NCI-H2081 treated with DMSO at 0.1 percent for 48 hours (cell line): ENCODE results near the gene SUGCT.
"Not testable (repeated sequence)": the region's sequence is repeated elsewhere in the genome, so short reads cannot be mapped to it uniquely, and the experiment has no call there.

ENCODE experiments used
- DNase-seq: peaks from one replicate; lab custom pipeline; 2025; lab: John Stamatoyannopoulos, UW

SUGCT gene

DNA sequence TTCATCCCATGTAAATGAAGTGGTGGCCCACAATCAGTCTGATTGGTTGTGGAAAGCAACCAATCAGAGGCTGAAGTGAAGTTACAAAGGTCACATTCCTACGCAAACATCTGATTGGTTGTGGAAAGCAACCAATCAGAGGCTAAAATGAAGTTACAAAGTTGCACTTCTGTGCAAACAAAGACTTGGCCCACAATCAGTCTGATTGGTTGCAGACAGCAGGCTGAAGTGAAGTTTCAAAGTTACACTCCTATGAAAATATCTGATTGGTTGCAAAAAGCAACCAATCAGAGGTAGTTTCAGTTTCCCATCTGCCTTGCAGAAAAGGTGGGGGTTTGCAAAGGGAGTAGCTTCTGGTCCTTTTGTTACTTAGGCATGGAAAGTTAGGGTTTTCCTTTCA lies 492.6 kb downstream of the SUGCT start:
- DNase-seq: not testable (repeated sequence)

DNA sequence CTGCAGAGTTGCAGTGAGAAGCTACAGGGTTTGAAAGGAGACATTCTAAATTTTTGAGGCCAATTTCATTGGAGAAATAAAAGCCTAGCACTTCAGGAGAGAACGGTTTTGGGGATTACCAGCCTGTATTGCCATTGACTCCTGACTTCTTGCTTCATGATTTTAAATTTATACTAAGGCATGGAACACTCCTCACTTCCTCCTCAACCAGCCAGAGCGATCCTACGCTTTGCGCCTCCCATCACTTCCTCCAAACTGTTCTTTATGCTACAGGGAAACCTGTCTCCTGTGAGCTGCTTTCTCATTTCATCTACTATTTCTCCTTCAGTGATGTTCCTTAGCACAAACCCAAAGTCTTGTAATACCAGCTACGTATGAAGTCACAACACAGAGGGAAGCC lies 495.1 kb downstream of the SUGCT start:
- no peak for DNase-seq

DNA sequence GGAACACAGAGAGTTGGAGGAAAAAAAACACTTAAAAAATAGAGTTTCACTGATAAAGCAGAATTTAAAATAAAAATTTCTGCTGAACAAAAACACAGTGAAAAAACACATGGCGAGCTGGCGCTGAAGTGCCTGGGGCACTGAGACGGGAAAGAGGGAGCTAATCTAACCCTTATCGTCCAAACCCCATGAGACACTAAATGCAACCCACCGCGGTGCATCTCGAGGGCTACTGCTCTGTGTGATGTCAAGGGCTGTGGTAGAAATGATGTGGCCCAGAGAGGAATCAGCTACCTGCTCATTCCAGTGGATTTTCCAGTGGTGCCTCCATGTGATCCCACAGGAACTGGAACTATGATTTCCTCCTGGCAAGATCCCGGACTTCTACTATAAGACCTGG lies 499.3 kb downstream of the SUGCT start:
- no peak for DNase-seq

DNA sequence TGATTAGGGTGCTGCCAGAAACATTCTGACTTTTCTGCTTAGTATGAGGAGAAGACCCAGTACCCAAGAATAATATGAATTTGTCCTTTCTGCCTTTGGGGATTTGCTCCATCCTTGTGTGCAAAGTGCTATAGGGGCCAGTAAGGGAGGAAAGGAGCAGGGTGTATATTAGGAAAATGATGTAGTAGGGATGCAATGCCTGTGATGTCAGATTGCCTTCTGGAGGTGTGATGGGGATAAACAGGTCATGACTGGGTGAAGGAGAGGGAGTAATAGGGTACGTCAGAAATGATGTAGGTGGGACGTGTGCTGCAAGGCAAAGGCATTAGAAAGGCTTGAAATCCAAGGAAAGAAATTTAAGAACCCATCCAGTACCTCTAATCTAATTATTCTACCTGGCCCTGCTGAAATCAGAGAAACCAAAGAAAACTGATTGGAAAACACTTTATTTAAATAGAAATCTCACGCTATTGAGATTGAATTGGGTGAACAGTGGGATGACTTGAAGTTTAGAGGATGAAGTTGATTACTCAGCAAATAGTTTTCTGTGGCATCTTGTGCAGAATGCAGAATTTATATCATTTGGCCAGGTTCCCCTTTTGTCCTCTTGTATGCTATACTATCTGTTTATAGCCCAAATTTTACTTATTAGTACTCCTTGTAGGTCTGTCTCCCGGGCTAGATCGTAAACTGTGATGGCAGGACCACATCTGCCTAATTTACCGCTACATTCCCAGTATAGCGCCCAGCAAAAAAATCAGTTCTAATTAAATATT lies 503.9 kb downstream of the SUGCT start:
- no peak for DNase-seq

DNA sequence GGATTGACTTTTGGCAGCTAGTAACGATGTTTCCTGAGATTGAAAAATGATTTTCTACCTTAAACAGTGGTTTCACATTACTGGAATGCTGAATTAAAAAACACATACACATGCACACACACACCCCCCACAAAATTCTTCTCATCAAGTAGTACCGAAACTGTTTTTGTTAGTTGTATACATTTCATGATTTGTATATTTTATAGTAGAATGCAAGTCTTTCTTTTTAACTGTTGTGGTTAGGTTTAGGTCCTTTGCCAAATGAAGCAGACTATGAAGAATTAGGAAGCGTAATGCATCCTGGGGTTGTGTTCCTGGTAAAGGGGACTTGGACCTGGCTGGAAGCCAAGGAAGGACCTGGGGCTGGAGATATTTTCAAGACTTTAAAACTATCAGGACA lies 505.8 kb downstream of the SUGCT start:
- no peak for DNase-seq

DNA sequence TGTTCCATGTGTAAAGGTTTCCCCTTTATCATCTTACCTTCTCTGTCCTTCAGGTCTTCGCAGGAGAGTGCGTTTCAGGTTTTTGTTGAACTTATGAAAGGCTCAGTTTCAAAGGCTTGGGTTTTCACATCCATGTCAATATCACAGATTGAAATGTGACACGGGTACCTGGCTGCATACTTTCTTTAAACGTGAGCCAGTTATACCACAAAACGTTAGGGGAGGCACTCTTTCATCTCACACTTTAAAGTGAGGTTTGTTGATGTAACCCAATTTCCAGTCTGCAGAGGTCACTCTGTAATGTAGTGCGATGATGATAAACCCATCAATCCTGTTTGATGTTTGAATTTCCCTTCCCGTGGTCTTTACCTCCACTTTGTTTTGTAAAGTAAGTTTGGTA lies 506.9 kb downstream of the SUGCT start:
- no peak for DNase-seq

DNA sequence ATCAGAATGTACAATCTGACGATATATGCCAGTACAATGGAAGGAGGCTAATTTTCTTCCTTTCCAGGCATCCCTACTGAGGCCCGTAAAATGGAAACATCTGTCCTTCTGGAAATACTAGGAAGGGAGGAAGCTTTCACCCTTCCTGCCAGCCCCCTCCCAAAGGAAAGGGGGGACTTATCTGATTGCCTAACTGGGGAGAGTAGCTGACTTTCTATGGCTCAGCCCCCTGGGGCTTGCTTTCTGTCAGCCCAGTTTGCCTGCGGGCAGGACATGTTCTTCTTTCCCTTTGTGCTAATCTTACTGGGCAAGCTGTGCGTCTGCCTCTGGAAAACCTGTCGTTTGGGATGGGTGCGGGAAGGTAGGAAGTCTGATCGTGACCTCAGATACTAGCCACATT lies 508.9 kb downstream of the SUGCT start:
- no peak for DNase-seq

DNA sequence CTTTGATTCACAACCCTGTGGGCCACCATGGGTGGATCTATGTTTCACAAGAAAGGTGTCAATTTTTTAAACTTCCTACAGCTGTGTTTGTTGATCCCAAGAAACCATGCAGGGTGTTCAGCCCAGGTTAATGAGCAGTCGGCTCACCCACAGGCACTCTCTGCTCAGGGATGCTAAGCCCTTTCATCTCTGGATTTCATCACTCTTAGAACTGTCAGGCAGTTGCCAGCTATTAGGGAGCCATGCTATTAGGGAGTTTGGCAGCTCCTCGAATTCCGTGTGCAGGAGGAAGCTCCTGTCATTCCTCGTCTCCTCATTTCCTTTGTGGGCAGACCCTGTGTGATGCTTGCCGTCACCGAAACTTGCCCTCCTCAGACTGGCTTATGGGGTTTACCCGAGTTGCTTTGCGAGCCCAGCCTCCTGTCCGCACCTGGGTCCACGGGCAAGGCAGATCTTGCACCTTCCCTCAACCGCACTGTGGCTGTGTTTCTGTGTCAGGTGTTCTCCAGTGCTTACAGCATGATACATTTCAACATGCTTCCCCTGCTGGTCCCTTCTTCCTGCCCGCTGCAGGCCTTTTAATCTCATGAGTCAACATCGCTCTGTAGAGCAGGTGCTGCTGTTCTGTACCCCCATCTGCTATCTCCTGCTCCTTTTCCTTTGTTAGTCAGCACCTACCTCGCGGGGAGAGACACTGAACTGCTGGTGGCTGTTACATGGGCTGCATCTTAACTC lies 509.8 kb downstream of the SUGCT start:
- DNase-seq: no peak

DNA sequence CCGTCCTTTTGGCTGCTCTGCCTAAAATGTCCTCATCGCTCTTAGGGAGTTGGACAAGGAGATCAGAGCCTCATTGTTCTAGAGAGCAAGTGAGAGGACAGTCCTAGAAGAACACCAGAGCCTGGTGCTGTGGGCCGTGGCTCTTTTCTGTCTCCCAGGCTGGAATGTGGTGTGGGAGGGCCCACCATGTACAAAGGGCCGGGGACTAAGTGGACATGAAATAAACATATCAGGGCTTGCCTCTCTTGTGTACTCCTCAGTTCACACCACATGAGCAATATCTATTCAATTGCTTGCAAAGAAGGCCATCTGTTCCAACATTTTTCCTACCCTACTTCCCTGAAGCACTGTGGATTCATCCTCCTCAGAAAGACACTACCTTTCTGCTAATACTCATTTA lies 510.4 kb downstream of the SUGCT start:
- no peak for DNase-seq

DNA sequence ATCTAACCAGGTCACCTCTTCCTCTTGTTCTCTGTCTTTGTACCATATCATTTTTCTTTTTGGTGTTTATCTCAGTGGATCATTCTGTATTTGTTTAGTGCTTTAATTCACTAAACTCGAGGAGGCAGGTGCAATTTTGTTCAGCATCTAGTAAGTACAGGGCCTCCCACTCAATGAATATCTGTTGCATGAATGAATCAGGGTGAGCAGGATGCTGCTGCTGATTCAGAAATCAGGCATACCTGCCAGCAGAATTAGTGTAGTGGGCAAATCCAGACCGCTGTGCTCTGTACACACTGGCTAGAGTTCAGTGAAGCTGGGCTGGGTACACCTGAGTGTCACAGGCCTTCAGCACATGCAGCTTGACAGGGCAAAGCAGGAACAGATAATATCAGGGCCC lies 511.9 kb downstream of the SUGCT start:
- no peak for DNase-seq

DNA sequence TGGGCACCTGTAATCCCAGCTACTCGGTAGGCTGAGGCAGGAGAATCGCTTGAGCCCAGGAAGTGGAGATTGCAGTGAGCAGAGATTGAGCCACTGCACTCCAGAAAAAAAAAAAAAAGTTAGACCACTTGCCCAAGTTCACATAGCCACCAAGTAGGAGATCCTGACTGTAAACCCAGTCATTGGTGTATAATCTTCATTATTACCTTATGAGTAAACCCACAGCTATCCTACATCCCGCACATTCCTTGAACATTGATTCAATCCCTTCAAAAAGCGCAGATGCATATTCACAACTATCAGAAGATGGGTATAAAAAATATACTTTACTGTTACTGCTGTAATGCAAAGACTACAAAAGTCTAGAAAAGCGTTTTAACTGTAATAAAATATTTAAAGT lies 512.9 kb downstream of the SUGCT start:
- no peak for DNase-seq

DNA sequence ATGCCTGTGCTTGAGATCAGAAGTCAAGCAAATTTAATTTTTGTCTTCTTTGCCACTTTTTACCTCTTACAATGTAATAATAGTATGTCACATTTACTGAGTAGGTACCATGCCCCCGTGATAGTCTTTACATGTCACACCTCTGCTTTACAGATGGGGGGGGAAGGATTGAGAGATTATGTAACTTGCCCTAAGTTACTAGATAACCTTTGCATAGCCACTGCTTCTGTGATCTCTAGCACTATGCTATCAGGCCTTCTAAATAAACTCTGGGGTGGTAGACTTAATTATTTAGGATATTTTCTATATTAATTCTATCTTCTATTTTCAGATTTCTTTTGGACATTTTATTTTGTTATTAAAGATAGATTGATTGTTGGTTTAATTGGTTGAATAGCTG lies 514.4 kb downstream of the SUGCT start:
- DNase-seq: no peak

DNA sequence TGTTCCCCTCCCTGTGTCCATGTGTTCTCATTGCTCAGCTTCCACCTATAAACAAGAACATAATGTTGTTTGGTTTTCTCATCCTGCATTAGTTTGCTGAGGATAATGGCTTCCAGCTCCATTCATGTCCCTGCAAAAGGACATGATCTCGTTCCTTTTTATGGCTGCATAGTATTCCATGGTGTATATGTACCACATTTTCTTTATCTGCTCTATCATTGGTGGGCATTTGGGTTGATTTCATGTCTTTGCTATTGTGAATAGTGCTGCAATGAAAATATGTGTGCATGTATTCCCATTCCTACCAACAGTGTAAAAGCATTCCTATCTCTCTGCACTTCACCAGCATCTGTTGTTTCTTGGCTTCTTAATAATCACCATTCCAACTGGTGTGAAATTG lies 516.1 kb downstream of the SUGCT start:
- DNase-seq: not testable (repeated sequence)

DNA sequence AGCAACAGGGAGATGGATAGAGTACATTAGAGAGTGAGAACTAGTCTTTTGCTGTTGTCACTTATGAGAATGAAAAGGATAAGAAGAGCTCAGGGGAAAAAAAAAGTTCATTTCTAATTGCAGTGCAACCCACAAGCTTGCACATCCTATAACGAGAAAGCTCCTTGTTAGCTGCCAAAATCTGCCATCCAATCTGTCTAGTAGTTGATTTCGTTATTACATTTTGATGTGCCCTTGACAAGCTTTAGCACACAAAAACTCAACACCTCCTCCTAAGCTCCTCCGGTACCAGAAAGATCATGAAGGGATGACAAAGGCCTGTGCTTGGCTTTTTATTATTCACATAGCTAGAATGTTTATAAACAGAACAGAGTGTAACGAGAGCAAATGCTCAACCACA lies 519.4 kb downstream of the SUGCT start:
- DNase-seq: no peak

DNA sequence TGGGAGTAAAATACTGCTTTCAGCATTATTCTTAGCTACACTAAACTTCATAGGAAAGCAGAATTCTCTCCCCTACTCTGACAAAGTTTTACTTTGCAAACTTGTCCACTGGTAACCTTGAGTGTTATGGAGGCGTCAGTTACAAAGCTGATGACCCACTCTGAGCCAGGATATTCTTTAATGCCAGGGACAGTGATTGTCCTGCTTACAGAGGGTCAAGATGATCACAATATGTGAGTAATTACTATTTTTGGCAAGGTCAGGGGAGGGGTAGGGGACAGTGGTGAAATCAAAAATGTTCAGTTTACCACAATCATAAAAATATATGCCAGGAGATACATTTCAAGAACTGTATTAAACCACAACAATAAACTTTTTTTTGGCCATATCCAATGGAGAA lies 520.6 kb downstream of the SUGCT start:
- DNase-seq: no peak

DNA sequence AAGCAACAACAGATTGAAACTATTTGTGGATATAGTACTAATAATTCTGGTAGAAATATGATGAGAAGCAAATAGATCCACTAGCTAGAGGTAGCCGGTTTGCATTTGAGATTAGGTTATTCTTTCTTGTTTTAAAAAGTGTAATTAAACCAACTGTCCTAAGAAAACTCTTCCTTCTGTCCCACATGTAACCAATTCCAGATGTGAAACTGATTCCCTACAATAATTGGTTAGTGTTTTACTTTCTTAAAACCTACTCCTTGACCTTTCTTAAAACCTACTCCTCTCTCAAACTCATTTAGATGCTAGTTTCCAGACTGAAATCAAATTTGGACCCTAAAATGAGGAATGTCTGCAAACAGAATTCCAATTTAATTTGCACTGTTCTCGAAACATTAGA lies 521.5 kb downstream of the SUGCT start:
- DNase-seq: no peak

DNA sequence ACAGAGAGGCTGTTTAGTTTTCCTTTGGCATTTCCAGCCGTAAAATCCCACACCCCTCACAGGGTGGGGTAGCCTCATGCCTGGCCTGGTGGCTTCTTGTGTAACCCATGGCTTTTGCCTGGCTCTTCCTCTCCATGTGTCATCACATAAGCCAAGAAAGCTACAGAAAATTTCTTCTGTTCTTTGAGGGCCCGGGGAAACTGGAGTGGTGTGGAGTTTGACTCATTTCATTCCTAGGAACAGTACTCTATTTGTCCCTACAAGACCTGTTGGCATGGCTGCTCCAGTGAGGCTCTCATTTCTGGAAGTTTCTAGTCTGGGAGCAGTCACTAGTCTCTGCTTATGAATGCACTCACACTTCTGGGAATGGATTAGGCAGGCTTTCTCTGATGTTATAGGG lies 523.9 kb downstream of the SUGCT start:
- no peak for DNase-seq

DNA sequence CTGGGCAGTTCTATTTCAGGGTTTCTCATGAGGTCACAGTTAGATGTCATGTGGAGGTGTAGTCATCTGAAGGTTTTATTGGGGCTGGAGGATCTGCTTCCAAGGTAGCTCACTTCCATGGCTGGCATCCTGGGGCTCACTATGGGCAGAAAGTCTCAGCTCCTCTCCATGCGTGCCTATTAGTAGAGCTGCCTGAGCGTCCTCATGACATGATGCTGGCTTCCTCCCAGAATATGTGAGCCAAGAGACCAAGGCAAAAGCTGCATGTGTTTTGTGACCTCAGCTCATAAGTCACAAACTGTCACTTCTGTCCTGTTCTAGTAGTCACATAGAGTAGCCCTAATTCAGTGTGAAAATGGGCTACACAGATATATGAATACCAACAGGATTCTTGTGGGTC lies 524.4 kb downstream of the SUGCT start:
- no peak for DNase-seq

DNA sequence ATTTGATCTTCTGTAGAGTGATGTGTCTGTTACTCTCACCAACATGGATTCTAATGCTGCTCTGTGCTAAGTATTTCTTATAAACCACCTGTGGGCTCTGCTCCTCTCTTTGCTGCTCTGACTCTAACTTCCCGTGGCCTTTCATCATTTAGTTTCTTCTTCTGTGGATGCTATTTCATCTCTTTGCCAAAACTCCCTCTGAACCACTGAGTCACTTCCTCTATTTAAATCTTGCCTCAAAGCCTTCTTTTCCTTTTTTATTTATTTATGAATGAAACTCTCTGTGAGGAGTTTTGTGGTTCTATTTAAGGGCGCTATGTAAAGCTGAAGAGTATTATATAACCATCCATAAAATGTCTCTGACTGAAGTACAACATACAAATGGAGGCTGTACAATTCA lies 538.5 kb downstream of the SUGCT start:
- no peak for DNase-seq

DNA sequence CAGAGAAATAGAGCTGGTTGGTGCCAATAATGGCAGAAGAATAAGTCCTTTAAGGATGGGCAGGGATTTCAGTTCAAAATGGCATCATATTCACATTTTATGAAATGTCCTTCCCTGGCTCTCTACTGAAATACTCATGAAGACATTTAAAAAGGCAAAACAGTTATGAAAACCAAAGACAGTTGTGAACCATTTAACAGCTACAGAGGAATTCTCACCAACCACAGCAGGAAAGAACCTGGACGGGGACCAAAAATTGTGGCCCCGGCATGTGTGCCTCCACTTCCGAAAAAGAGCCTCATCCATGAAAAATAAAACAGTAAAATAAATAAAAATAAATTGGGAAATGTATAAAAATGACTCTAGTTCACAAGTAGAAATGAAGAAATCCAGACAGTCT lies 539.5 kb downstream of the SUGCT start:
- DNase-seq: no peak

DNA sequence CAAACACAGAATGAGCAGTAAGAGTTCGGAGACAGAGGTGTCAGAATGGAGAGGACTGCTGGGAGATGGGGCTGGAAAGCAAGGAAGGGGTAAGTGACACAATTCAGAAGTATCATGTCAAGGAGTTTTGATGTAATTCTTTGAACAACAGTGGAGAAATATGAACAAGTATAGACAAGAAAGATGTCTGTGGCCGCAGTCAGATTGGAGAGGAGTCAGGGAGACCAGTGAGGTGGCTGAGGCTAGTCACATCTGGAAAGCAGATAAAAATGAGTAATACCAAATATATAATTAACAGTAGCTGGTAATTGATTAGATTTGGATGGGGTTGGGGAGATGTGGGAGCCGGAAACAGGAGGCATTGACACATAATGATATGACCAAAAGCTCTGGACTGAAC lies 540.9 kb downstream of the SUGCT start:
- no peak for DNase-seq

DNA sequence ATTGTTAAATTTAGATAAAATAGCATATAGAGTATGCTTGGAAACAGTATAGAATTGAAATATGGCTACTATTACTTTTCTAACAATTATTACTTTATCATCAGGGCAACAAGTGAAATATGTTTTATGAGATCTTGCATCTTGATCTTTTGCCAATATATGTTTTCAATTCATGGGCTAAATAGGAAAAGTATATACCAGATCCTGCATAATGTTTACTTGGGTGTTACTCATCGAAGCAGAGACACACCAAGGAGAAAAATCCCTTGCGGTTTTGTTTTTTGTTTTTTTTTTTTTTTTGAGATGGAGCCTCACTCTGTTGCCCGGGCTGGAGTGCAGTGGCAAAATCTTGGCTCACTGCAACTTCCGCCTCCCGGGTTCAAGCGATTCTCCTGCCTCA lies 541.4 kb downstream of the SUGCT start:
- no peak for DNase-seq

DNA sequence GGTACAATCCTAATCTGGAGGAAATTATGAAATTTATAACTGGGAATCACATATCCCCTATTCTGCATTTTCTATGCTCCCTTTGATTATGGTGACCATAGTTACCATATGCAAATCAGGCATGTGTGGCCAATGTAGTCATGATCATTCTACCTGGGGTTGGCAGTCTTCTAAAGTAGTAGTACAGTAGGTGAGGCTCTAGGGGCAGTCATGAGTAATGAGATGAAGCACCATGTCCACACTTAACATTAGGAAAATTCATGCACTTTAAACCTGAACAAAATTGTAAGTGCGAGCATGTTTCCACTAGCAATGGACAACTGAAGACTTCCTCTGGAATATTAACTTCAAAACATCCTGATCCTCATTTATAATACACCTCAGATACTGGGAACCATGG lies 545.9 kb downstream of the SUGCT start:
- no peak for DNase-seq

DNA sequence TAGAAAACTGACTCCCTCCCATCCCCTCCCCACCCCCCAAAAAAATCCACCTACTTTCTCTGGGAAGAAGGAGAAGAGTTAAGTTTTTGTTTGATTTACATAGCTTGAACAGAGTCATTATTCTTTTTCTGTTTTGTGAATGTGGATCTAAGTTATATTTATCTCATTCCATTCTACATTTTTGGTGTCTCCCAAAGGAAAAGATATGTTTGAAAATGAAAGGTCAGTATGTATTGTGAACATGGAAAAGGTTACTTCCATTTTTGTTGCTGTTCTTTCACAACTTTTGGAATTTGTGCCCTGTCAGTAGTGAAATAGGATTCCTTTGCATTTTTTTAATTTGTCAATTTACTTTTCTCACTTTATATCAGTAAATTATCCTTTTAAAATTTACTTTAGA lies 547.9 kb downstream of the SUGCT start:
- no peak for DNase-seq
